WERI-Rb-1 (cell line): ENCODE measurements around the gene CLCNKA.

Experiments
- DNase-seq: peaks from one replicate; pipeline ENCODE4 v3.0.0-alpha.2; 2020
- H3K27ac ChIP-seq: fragments of 250-450 bp; sonication (Bioruptor Pico); 2 replicates; pipeline ENCODE4 v1.5.1; 2020; ENCODE audit warnings: mild to moderate bottlenecking, moderate library complexity
- H3K27me3 ChIP-seq: fragments of 250-450 bp; sonication (Bioruptor Pico); 2 replicates; pipeline ENCODE4 v1.5.1; 2021; ENCODE audit warnings: mild to moderate bottlenecking, low read depth, moderate library complexity; ENCODE audit not compliant: insufficient read depth, severe bottlenecking
- H3K36me3 ChIP-seq: fragments of 250-450 bp; sonication (Bioruptor Pico); 2 replicates; pipeline ENCODE4 v1.5.1; 2020; ENCODE audit warnings: mild to moderate bottlenecking, moderate library complexity
- H3K4me3 ChIP-seq: 2 replicates; pipeline ENCODE4 v1.5.1; 2011; ENCODE audit warnings: low read depth, mild to moderate bottlenecking, control low read depth, low read length
- H3K9me3 ChIP-seq: fragments of 250-450 bp; sonication (Bioruptor Pico); 2 replicates; pipeline ENCODE4 v1.5.1; 2021; ENCODE audit warnings: mild to moderate bottlenecking, moderate library complexity; ENCODE audit not compliant: severe bottlenecking
- TF ChIP-seq, protein P1 (sequence below): IDR thresholded peaks from 2 replicates; pipeline ENCODE4 v1.5.1; 2011; ENCODE audit warnings: low read depth, mild to moderate bottlenecking, control low read depth, inconsistent platforms, low read length

CLCNKA gene

GRCh38 chr1:16005597-16005996 lies 16.2 kb upstream of the CLCNKA start:
- H3K27me3 ChIP-seq, result no peaks in the 10 kb centered on the region
- no peak overlapping the region for H3K27ac ChIP-seq
- H3K36me3 ChIP-seq, result no peaks in the 10 kb centered on the region
- TF ChIP-seq, protein P1, sequence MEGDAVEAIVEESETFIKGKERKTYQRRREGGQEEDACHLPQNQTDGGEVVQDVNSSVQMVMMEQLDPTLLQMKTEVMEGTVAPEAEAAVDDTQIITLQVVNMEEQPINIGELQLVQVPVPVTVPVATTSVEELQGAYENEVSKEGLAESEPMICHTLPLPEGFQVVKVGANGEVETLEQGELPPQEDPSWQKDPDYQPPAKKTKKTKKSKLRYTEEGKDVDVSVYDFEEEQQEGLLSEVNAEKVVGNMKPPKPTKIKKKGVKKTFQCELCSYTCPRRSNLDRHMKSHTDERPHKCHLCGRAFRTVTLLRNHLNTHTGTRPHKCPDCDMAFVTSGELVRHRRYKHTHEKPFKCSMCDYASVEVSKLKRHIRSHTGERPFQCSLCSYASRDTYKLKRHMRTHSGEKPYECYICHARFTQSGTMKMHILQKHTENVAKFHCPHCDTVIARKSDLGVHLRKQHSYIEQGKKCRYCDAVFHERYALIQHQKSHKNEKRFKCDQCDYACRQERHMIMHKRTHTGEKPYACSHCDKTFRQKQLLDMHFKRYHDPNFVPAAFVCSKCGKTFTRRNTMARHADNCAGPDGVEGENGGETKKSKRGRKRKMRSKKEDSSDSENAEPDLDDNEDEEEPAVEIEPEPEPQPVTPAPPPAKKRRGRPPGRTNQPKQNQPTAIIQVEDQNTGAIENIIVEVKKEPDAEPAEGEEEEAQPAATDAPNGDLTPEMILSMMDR, result no peak
- no peaks in the 10 kb centered on the region for H3K9me3 ChIP-seq
- H3K4me3 ChIP-seq, result no peak overlapping the region
- no peak for DNase-seq

DNA sequence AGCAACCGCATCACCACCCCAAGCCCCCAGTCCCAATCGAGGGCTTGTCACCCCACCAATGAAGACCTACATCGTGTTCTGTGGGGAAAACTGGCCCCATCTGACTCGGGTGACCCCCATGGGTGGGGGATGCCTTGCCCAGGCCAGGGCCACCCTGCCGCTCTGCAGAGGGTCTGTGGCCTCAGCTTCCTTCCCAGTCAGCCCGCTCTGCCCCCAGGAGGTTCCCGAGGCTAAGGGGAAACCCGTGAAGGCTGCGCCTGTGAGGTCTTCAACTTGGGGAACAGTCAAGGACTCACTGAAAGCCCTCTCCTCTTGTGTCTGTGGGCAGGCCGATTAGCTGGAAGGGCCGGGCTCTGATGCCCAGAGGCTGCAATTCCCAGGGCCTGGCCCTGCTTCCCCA lies 15.8 kb upstream of the CLCNKA start:
- Histone ChIP-seq H3K27me3 (no peaks in the 10 kb centered on the region), H3K36me3 (no peaks in the 10 kb centered on the region), H3K27ac (no peak overlapping the region), H3K9me3 (no peaks in the 10 kb centered on the region), H3K4me3 (no peak overlapping the region)
- TF ChIP-seq, protein P1, result no peak
- no peak for DNase-seq

DNA sequence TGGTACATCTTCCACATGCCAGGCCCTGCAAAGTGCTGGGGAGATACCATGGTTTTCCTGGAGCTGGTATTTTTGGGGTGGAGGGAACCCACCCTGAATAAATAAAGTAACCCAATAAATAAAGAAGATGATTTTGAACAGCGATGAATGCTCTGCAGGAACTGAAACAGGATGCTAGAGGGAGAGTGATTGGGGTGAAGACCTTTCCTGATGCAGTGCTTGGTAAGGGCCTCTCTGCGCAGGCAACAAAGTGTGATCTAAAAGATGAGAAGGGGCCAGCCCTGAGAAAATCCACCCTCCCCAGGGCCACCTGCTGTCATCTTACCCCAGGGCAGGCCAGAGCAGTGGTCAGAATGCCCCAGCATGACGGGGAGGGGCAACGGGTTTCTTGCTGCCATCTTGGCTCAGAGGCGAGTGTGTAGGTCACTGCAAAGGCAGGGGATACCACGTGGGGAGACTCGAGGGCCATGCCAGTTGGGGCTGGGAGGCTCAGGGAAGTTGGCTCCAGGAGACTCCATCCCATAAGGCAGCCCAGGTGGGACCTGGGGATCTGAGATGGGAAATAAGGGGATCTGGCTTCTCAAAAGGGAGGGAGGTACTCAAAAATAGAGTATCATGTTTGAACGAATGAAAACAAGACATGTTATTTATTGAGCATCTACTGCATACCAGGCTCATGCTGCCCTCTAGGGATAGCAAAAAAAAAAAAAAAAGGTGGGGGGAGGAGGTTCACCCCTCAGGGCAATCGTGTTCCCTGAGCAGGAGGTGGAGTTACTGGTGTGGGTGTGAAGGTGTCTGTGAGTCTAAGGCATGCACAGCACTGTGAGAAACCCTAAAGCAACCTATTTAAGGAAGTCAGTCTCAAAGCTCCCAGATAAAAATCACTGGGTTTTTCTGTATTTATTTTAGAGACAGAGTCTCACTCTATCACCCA lies 15.0 kb upstream of the CLCNKA start:
- no peak for DNase-seq
- no peak overlapping the region for H3K4me3 ChIP-seq
- H3K36me3 ChIP-seq, result no peaks in the 10 kb centered on the region
- no peaks in the 10 kb centered on the region for H3K9me3 ChIP-seq
- H3K27ac ChIP-seq, result no peak overlapping the region
- no peaks in the 10 kb centered on the region for H3K27me3 ChIP-seq
- TF ChIP-seq, protein P1, result no peak

- DNase-seq, result no peak
- Histone ChIP-seq H3K36me3 (no peaks in the 10 kb centered on the region), H3K4me3 (no peak overlapping the region), H3K27me3 (no peaks in the 10 kb centered on the region), H3K27ac (no peak overlapping the region), H3K9me3 (no peaks in the 10 kb centered on the region)
- TF ChIP-seq, protein P1, result no peak
Measured at GRCh38 chr1:16007671-16008341, 14.0 kb upstream of the CLCNKA start.

- H3K36me3 ChIP-seq, result no peaks in the 10 kb centered on the region
- TF ChIP-seq, protein P1, result peak; percentile 95
- H3K9me3 ChIP-seq, result no peaks in the 10 kb centered on the region
- peak; percentile 87 for DNase-seq
- no peak overlapping the region for H3K27ac ChIP-seq
- no peaks in the 10 kb centered on the region for H3K27me3 ChIP-seq
- H3K4me3 ChIP-seq, result no peak overlapping the region
Measured at GRCh38 chr1:16009030-16009460, 12.8 kb upstream of the CLCNKA start.
